AG04449 (cell line): ENCODE measurements around the gene MBNL2.

Experiments
- CTCF ChIA-PET: fragments of 350-600 bp; formaldehyde crosslinking; extraction: SDS; loops from one replicate; lab custom pipeline; 2021; ENCODE audit warnings: antibody characterized with exemption; lab: Yijun Ruan, JAX
- POLR2A ChIA-PET: fragments of 400-600, 350-600 bp; formaldehyde crosslinking; extraction: SDS; loops from one replicate; lab custom pipeline; 2020; ENCODE audit warnings: antibody characterized with exemption, inconsistent platforms; lab: Yijun Ruan, JAX
- DNase-seq: peaks from one replicate; pipeline ENCODE4 v3.0.0-alpha.2; 2010; ENCODE audit warnings: low read depth, low spot score
- H3K4me3 ChIP-seq: 2 replicates; pipeline ENCODE4 v1.5.1; 2011; ENCODE audit warnings: low read depth, mild to moderate bottlenecking, control low read depth, low read length
- CTCF ChIP-seq: IDR thresholded peaks from one replicate; pipeline ENCODE4 v1.5.1; 2011; ENCODE audit warnings: mild to moderate bottlenecking, moderate library complexity, low read length, control low read depth, inconsistent platforms; ENCODE audit not compliant: insufficient read depth; ENCODE audit errors: missing control alignments

MBNL2 gene

GRCh38 chr13:97379386-97379785, 157.3 kb downstream of the MBNL2 start:
- ChIA-PET POLR2A (no interaction called here), CTCF (no interaction called here)
- no peak overlapping the region for H3K4me3 ChIP-seq
- DNase-seq, result no peak
- no peak for TF ChIP-seq CTCF

- no peak overlapping the region for H3K4me3 ChIP-seq
- ChIA-PET CTCF (no interaction called here), POLR2A (no interaction called here)
- DNase-seq, result no peak
- no peak for TF ChIP-seq CTCF
These were observed 158.6 kb downstream of the MBNL2 start for GRCh38 chr13:97380696-97381095.

DNA sequence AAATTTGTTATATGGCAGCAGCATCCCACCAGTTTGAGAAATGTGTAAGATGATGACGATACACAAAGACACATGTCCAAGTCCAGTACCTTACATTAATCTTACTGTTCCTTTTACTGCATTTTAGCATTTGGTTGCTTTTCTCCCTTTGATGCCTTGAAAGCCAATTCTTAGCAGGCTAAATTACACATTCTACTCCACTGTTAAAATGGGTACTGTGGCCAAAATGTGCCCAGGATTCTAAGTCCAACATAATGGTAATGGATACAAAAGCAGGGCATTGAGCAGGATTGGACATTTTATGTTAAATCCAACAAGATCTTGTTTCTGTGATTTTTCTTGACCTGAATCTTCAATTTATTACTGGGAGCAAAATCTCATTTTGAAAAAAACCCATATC, 159.1 kb downstream of the MBNL2 start:
- no peak for DNase-seq
- POLR2A ChIA-PET, result no interaction called here
- no peak overlapping the region for H3K4me3 ChIP-seq
- no peak for TF ChIP-seq CTCF
- CTCF ChIA-PET, result no interaction called here

DNA sequence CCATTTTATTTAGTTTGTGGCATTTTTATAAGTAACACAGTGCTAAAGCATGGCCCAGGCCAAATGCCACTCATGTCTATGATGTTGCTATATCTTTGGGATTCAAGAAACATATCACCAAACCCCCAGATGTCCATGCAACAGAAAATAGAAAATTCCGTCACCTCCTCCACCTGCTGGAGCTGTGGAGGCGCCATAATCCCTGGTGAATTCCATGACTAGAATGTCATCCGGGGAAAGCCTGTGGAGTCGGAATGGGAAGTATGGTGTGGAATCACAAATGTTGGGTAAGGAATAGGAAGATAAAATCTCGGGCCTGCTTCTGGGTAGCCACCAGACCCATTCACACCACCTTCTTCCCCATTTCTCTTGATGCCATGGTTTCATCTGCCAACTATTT, 160.1 kb downstream of the MBNL2 start:
- no peak for TF ChIP-seq CTCF
- DNase-seq, result no peak
- ChIA-PET POLR2A (no interaction called here), CTCF (no interaction called here)
- no peak overlapping the region for H3K4me3 ChIP-seq

DNA sequence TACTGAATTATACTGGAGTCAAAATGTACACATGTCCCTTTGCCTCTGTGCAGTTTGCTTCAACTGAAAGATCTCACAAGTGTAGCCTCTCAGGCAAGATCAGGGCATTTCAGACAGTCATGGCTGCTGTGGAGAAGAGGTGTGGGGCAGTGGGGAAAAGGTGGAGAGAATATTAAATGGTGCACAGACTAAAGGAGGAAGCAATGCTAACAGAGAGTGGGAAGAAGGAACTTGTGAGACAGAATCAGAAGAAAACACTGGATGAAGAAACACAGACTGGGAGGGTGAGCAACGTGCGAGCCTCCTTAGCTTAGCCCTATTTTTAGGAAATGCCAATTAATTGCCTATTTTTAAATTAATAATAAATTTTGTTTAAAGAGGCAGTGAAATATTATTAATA, 162.2 kb downstream of the MBNL2 start:
- H3K4me3 ChIP-seq, result no peak overlapping the region
- ChIA-PET POLR2A (no interaction called here), CTCF (interaction anchor here (0.9 kb wide), 1 partner anchor 25 kb away, joined by 3 read pairs; no protein-coding TSS in a partner anchor)
- no peak for DNase-seq
- TF ChIP-seq CTCF, result no peak

- ChIA-PET CTCF (interaction anchor here (0.6 to 1.0 kb wide), 4 partner anchors 12 to 277 kb away, joined by 3 read pairs; no protein-coding TSS in a partner anchor), POLR2A (interaction anchor here (1.0 kb wide), 1 partner anchor 48 kb away, joined by 3 read pairs; no protein-coding TSS in a partner anchor)
- no peak overlapping the region for H3K4me3 ChIP-seq
- DNase-seq, result peak; percentile 59
- no peak for TF ChIP-seq CTCF
These were observed 163.0 kb downstream of the MBNL2 start for GRCh38 chr13:97385146-97385545.
